HG02970 (cell line): ENCODE results near the gene CAMTA1.

Experiments used
- ATAC-seq: cut with Tn5 transposase; IDR thresholded peaks from one replicate; pipeline ENCODE4 v1.9.1; 2021; ENCODE audit warnings: mild to moderate bottlenecking, moderate library complexity, moderate number of reproducible peaks; ENCODE audit not compliant: unreplicated experiment, low FRiP score

CAMTA1 gene

DNA sequence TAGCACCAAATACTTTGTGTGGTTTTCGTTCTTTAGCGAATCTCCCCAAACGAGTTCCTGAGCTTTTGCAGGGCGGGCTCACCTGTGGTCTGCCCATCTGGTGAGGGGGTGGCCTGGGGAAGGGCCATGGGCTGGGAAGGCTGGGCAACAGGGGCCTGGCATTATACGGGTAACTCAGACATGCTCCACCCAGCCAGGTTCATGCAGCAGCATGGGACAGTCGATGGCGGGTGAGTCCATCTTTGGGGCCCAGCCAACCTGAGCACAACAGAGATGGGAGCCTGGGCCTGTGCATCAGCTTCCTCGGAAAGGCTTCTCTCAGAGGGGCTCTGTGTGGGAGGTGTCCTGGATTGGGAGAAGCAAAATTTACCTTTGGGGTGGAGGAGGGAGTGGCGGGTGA lies 302.6 kb downstream of the CAMTA1 start:
- no peak for ATAC-seq

DNA sequence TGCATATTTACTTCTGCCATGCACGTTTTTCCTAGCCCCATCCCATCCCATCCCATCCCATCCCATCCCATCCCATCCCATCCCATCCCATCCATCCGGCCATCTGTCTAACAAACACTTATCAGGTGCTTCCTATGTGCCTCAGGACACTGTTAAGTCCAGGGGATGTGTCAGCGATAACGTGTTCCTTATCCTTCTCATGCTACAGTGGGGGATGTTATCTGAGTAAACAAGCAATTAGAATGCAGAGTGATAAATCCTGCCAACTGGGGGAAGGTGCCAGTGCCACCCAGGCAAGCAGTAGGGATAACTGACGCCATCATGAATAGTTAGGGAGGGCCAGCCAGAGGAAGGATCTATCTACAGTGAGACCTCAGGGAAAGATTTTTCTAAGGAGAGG lies 304.2 kb downstream of the CAMTA1 start:
- no peak for ATAC-seq

DNA sequence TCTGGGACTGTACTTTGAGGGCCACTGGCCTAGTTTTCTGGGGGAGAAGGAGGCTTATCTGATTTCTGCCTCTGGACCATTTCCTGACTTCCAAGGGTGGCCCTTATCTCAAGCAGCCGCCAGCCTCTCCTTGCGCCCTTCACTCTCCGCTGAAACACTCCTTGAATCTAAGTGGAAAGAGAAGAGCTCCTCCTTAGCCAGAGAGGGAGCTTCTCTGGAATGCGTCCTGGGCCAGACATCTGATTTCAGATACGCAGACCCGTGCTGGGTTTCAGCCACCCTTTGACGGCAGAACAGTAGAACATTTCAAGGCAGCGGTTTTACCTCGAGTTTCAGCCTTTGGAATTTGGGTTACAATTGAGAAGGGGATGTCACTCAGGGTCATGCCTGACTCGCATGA lies 308.0 kb downstream of the CAMTA1 start:
- no peak for ATAC-seq

DNA sequence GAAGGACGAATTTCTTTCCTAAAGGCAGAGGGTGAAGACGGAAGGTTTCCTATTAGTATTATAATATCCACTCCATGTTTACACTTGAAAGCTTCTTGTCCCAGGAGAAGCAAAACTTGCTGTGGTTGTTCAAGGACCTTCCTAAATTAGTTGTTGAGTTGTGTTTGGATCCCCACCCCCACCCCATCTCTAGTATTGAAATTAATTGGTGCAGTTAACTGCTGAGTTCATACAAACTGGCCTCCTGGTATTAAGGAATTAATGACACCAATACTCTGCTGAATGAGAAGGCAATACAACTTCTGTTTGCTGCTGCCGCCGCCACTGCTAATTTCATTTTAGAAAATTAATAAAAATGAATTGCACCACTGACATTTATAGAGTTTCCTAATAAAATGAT lies 308.8 kb downstream of the CAMTA1 start:
- ATAC-seq = no peak

DNA sequence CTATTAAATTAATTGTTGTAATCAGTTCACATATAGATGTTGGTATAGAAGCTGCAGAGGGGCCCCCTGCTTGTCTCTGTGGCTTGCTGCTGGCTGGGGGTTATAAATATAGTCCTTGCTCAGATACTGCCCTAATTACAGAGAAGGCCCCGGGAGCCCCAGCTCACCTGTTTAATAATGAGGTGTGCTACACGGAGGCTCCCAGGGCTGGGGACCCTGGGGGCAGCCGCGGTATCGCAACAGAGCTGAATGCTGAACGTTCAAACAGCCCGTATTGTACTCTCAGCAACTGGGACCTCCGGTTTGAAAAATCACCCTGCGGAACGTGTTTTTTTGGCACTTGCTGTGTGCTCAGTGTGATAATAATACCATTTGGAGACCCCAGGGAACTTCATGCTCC lies 309.3 kb downstream of the CAMTA1 start:
- no peak for ATAC-seq

DNA sequence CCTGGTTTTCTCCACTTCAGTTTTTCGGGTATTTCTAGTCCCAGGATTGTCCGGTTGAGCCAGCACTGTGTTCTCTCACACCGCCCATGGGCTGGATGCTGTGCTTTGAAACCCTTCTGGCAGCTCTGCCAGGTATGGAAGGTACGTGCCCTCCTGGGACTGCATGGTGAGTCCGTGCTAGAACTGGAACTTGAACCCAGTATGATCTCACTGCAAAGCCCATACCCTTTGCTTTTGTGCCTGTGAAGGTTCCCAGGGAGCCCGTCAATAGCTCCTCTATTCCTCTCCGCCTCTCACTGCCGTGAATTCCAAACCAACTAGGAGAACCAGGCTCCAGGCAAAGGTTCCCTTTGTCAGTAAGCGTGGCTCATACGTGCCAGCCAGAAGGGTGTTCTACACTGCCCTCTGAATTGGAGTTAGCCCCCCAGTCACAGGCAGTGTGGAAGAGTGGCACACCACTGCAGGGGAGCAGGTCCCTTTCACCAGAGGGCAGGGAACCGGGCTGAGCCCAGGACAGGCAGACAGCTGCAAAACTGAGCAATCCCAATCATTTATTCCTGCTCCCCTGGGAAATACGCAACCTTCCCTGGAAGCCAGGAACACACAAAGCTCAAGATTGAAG lies 310.2 kb downstream of the CAMTA1 start:
- no peak for ATAC-seq

DNA sequence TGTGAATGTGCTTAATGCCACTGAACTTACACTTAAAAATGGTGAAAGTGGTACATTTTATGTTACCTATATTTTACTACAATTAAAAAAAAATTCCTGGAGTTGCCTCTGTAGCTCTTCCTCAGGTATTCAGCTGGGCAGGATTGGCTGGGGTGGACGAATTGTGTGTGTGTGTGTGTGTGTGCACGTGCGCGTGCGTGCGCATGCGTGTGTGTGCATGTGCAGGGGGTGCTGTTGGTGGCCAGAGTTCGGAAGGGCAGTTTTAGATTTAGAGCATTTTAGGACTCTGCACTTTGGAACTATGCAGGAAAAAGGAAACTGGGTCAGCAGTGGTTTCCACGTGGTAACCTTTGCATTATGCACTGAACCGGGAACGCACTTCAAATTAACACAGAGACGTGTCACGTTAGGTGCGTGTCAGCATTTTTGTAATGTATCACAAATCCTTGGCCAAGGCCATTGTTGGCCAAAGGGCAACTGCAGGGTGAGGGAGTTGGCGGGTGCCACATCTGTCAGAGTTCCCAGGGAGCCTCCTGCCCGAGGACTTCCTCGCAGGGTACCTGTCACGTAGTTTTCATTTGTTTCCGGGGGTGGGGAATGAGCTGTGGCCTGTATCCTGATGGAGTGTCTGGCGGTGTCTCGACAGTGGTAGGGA lies 312.8 kb downstream of the CAMTA1 start:
- no peak for ATAC-seq

DNA sequence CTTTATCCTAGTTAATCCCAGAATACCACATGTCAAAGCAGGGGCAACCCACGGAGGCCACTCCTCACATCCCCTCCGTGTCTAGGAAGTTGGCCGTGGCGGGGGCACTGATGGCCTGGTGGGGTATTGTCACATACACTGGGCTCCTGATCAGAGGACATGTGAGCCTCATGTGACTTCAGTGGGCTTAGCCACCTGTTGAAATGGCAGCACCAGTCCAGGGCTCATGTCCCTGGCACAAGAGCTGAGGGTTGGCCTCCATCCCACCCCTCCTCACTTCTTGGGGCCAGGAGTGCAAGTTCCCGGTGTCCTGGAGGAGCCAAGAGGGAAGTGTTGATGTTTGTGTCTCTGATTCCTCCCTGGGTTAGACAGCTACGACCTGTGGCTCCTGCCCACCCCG lies 313.4 kb downstream of the CAMTA1 start:
- no peak for ATAC-seq

DNA sequence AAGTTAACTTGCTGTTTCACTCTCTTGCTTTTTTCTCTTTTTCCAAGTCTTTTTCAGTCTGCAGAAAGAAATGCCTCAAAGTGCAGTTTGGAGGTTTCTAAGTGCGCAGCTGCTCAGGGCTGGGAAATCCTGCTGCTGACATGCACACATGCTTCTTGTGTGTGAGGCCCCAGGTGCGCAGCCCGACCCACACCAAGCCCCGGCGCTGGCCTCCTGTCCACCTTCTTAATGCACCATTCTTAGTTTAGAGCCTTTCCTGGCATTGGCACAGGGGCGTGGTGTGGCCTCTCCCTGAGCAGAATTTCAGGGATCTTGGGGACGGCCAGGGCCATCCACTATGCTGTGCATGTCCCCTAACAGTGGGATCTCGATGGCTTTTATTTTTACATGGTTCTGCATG lies 315.2 kb downstream of the CAMTA1 start:
- ATAC-seq = no peak

DNA sequence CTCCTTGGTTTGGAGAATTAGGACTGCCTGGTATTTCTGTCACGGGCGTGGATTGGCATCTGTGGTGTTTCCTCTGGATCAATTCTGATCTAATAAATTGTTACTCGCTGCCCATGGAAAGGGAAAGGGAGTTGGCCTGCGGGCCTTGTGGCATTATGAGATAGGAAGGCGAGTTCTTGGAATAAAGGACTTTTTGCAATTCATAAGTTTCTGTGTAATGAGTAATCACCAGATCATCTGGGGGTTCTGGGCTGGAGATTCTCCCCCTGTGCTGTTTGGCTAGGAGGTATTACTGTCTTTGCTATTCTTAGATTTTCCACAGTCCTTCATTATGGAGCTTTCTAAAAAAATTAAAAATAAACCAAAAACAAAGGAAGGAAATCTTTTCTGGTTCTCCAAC lies 315.9 kb downstream of the CAMTA1 start:
- ATAC-seq = no peak

DNA sequence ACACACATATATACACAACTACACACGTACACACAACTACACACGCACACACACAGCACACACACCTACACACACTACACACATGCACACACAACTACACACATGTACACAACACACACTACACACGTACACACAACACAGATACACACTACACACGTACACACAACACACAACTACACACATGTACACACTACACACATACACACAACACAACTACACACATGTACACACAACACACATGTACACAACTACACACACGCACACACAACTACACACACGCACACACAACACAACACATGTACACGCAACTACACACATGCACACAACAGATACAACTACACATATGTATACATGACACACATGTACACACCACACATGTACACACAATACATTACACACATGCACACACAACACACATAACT lies 318.1 kb downstream of the CAMTA1 start:
- ATAC-seq = no peak

DNA sequence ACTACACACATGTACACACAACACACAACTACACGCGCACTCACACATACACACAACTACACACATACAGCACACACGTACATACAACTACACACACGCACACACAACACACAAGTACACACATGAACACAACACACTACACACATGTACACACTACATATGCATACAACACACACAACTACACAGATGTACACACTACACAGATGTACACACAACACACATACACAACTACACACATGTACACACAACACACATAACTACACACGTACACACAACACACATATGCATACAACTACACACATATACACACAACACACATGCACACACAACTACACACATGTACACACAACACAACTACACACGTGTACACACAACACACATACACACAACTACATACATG lies 318.6 kb downstream of the CAMTA1 start:
- no peak for ATAC-seq

DNA sequence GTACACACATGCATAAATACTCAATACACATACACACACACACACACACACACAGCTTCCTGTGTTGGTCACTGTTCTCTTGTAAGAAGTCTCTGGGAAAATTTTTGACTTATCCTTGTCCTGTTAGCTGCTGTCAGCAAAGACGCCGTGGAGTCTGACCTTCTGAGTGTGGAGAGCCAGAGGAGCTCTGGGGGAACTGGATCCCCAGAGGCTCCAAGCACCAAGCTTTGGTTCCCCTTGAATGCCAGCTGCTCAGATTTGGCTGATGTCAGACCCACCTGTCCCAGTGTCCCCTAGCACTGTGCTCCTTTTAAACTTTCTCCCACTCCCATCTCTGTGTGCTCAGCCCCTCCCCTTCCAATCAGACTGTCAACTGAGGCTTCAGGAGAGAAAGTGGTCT lies 319.1 kb downstream of the CAMTA1 start:
- no peak for ATAC-seq

DNA sequence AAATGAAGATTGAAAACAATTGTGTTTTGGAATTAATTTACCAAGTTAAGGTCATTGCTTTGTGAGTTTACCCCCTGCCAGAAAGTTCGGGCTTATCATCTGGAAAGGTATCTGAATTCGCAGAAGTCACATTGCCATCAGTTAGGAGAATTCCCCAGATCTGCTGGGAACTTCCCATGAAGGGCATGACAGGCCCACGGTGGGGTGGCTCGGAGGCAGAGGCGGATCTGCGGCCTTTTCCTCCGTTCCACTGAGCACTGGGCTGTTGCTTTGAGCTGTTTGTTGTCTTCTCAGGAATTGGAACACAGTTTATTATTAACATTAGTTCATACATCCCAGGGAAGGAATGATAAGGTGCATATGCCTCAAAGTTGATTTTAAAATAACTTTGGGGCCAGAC lies 320.0 kb downstream of the CAMTA1 start:
- ATAC-seq = no peak

DNA sequence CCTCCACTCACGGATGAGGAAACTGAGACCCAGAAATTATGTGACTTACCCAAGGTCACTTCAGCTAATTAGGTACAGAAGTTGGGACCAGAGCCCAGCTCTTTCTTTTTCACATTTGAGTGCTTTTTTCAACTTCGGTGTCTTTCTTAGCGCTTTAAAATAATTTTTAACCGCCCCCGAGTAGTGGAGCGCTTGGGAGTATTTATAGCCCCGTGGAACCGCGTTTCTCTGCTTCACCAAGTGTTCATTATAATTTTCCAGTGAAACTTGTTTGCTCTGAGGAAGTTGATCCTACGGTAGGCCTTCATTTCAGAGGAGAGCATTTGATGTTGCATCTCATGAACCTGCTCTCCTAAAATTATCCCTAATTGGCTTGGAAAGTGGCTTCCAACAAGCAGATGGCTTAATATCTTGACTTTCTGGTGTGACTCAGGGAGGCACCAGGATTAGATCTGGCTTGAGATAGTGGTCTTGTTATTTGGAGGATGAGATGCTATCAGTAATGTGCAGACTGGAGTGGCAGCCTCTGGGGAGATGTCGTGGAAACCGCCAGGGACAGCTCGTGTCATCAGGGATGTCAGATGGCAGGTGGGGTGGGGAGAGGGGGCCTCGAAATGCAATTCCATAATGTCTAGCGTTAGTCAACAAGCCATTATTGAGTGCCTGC lies 321.3 kb downstream of the CAMTA1 start:
- ATAC-seq = no peak

DNA sequence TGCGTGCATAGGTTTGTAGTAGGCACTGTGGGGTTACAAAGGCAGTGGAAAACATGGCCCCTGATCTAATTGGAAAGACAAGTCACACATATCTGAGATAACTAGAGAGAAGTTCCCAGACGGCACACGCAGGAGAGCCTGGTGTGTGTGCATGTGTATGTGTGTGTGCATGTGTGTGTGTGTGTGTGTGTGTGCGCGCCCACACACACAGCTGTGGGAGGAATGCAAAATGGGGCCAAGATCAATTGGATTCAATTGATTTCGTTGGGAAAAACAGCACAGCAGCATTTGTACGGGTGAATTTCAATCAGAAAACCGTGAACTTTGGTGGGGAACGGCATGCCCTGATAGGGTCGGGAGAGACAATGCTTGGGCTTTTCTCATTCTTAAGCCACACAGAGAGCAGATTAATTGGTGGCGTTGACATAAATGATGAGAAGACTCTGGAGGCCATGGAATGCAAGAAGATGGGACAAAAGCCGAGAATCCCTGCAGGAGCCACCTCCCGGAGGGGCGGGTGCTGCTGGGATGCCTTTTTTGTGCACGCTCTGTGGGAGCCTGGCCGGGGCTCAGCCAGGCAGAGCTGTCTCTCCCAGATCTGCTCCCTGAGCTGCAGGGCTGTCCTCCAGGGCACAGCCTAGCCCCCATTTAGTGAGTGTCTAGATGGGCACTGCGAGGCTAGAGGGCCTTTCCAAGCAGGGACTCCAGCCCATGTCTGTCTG lies 322.0 kb downstream of the CAMTA1 start:
- no peak for ATAC-seq

DNA sequence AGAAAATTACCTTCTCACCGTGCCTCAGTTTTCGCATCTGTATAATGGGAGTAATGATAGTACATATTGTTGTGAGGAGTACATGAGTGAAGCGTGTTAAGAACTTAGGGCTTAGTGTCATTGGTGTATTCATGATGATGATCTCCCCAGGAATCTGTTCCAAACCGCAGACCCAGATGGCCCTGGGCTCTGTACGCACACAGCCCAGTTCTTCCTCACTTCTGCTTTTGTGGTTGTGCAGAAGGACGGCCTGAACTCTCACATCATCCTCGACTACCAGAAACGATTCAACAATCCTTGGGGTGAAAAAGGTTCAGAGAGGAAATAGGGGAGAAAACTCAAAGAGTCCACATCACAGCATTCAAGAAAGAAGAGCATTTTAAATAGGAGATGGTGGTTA lies 323.0 kb downstream of the CAMTA1 start:
- ATAC-seq = no peak

DNA sequence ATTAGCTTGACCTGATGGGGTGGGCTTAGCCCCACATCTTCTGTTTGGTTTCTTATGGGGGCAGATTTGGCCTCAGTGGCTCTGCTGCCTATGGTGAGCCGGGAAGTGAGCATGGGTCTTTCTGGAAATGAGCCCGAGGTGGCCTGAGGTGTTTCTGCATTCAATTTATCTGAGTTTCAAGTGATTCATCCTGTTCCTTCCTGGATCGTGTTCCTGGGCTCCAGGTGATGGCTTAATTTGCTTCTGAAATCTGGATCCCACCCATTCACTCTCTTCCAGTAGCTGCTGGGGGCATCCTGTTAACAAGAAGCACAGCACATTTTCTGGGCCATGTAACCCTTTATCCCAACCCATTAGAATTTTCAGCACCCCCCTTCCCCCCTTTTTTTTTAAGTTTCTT lies 324.6 kb downstream of the CAMTA1 start:
- no peak for ATAC-seq

DNA sequence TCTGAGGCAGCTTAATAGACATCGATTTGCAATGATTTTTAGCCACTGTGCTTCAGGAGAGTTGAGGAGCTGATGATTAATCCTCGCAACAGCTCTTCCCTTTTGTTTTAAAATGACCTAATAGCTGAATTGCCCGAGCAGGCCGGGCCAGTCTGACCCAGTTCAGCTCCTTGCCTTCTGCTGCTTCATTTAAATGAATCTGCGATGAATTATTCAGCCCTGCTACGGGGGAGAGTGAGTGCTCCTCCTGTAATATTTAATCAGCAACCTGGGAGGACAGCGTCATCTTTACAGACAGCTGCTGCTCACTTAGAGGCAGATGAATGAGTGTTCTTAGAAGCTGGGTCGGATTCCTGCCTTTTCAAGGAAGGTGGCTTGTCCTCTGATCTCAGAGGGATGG lies 325.1 kb downstream of the CAMTA1 start:
- no peak for ATAC-seq

DNA sequence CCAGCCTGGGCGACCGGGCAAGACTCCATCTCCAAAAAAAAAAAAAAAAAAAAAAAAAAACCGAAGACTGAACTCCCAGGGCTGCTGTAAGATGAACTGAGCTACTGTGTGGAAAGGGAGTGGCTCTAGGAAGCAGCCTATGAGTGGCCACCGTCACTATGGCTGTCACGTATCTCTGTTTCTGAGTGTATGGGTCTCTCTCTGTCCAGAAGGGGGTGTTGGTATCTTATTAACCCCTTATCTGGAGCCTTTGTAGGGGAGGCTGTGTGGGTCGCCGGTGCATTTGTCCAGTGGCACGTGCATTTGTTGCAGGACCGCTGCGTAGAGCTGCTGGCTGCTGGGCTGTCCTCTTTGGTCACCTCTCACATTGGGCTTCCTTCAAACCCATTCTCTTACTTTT lies 326.6 kb downstream of the CAMTA1 start:
- no peak for ATAC-seq

DNA sequence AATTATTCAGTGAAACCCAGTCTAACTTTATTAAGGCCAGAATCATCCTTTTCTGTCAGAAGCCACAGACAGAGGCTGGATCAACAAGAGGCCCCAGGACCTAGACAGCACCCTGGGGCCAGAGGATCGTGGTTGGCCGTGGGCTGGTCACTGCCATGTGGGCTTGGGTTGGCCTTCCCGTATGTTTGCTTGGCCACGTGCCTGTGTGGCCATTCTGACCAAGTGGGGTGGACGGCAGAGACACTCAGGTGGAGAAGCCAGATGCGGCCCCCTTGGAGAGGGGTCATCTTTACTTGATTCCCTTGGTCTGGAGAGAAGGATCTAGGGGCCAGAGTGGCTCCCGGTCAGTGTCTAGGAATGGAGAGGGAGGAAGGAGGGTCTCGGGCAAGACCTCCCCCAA lies 327.9 kb downstream of the CAMTA1 start:
- ATAC-seq = no peak
